Activated T-helper 17 cell treated with anti-CD3 and anti-CD28 coated beads, Interleukin-2, amount 50 U/mL, for 72 hours (primary cell): ENCODE data around the gene MFAP3L. TPM values are rescaled to one million over a fixed set of nuclear protein-coding genes. Genes with fewer than 3 reads are reported as not detected.
"Not testable (repeated sequence)": the region's sequence is repeated elsewhere in the genome, so short reads cannot be mapped to it uniquely, and the experiment has no call there.

ENCODE experiments used
- ATAC-seq: fragments of 150-1000 bp; cut with Tn5 transposase; replicated peaks from 2 replicates; pipeline ENCODE4 v1.10.0; 2021; ENCODE audit warnings: mild to moderate bottlenecking, moderate library complexity
- H3K27ac Mint-ChIP-seq: one replicate; pipeline ENCODE4 v1.8.0; 2022; ENCODE audit warnings: mixed read lengths
- H3K27me3 Mint-ChIP-seq: one replicate; pipeline ENCODE4 v1.8.0; 2022; ENCODE audit warnings: mixed read lengths
- H3K36me3 Mint-ChIP-seq: one replicate; pipeline ENCODE4 v1.8.0; 2022; ENCODE audit warnings: low read depth, mild to moderate bottlenecking, mixed read lengths
- H3K4me1 Mint-ChIP-seq: one replicate; pipeline ENCODE4 v1.8.0; 2022; ENCODE audit warnings: mixed read lengths
- H3K4me3 Mint-ChIP-seq: one replicate; pipeline ENCODE4 v1.8.0; 2022; ENCODE audit warnings: mild to moderate bottlenecking, mixed read lengths
- H3K9me3 Mint-ChIP-seq: one replicate; pipeline ENCODE4 v1.8.0; 2022; ENCODE audit warnings: mixed read lengths
- total RNA-seq, 2 donors: library from RNA; stranded (reverse); gene quantifications; one replicate each; pipeline ENCODE4 v1.2.3, GENCODE V29; 2022

Gene MFAP3L
- total RNA-seq, 2 donors from 2014 or later = 0.66 to 1.1 TPM

DNA sequence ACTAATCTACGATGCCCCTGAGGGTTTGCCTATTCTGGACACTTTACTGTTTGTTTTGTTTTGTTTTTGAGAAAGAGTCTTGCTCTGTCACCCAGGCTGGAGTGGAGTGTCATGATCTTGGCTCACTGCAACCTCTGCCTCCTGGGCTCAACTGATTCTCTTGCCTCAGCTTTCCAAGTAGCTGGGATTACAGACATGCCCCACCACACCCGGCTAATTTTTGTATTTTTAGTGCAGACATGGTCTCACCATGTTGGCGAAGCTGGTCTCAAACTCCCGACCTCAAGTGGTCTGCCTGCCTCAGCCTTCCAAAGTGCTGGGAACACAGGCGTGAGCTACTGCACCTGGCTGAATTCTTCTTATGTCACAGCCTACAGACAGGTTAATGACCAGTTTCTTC, 70.7 kb downstream of the MFAP3L start:
- no peak overlapping the region for H3K4me3 Mint-ChIP-seq
- H3K9me3 Mint-ChIP-seq = no peaks in the 10 kb centered on the region
- peaks cover 7% of the 10 kb centered on the region for H3K27me3 Mint-ChIP-seq
- ATAC-seq = no peak
- no peaks in the 10 kb centered on the region for H3K4me1 Mint-ChIP-seq
- H3K27ac Mint-ChIP-seq = no peak overlapping the region
- no peaks in the 10 kb centered on the region for H3K36me3 Mint-ChIP-seq

- no peaks in the 10 kb centered on the region for H3K4me1 Mint-ChIP-seq
- H3K27me3 Mint-ChIP-seq = peaks cover 18% of the 10 kb centered on the region
- H3K27ac Mint-ChIP-seq = no peak overlapping the region
- H3K4me3 Mint-ChIP-seq = no peak overlapping the region
- no peak for ATAC-seq
- H3K9me3 Mint-ChIP-seq = no peaks in the 10 kb centered on the region
- H3K36me3 Mint-ChIP-seq = no peaks in the 10 kb centered on the region
Observed at GRCh38 chr4:169952236-169953002, 73.8 kb downstream of the MFAP3L start.

DNA sequence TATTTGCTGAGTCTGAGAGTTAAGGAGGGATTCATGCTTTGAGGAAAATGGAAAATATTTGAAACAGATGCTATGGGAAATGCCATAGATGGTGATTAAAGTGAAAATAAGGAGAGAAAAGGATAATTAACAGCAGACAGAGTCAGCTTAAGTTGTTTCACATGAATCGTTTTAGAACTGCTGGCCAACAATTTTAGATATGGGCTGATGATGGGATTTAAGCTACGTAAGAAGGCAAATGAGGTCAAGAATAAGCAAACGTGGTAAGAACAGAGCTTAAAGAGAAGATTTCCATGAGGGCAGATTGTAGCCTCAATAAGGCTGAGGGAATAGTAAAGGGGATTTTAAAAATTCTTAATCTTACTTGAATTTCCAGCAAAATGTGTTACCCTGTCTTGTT, 77.9 kb downstream of the MFAP3L start:
- Mint-ChIP-seq H3K36me3 (no peaks in the 10 kb centered on the region), H3K27me3 (peaks cover 18% of the 10 kb centered on the region), H3K4me1 (no peaks in the 10 kb centered on the region), H3K9me3 (no peaks in the 10 kb centered on the region), H3K27ac (no peak overlapping the region), H3K4me3 (no peak overlapping the region)
- no peak for ATAC-seq

GRCh38 chr4:169945636-169946035, 80.6 kb downstream of the MFAP3L start:
- H3K4me1 Mint-ChIP-seq = no peaks in the 10 kb centered on the region
- H3K9me3 Mint-ChIP-seq = no peaks in the 10 kb centered on the region
- H3K4me3 Mint-ChIP-seq = no peak overlapping the region
- peaks cover 19% of the 10 kb centered on the region for H3K27me3 Mint-ChIP-seq
- H3K27ac Mint-ChIP-seq = no peak overlapping the region
- ATAC-seq = no peak
- no peaks in the 10 kb centered on the region for H3K36me3 Mint-ChIP-seq

- H3K27me3 Mint-ChIP-seq = peaks cover 12% of the 10 kb centered on the region
- not testable (repeated sequence) for H3K9me3 Mint-ChIP-seq, H3K27ac Mint-ChIP-seq, ATAC-seq, H3K36me3 Mint-ChIP-seq, H3K4me1 Mint-ChIP-seq, H3K4me3 Mint-ChIP-seq
Observed at GRCh38 chr4:169943601-169944000, 82.6 kb downstream of the MFAP3L start.

GRCh38 chr4:169941141-169941540, 85.1 kb downstream of the MFAP3L start:
- H3K36me3 Mint-ChIP-seq = no peaks in the 10 kb centered on the region
- no peaks in the 10 kb centered on the region for H3K9me3 Mint-ChIP-seq
- H3K4me1 Mint-ChIP-seq = no peaks in the 10 kb centered on the region
- peaks cover 4% of the 10 kb centered on the region for H3K27me3 Mint-ChIP-seq
- no peak overlapping the region for H3K4me3 Mint-ChIP-seq
- ATAC-seq = no peak
- no peak overlapping the region for H3K27ac Mint-ChIP-seq

DNA sequence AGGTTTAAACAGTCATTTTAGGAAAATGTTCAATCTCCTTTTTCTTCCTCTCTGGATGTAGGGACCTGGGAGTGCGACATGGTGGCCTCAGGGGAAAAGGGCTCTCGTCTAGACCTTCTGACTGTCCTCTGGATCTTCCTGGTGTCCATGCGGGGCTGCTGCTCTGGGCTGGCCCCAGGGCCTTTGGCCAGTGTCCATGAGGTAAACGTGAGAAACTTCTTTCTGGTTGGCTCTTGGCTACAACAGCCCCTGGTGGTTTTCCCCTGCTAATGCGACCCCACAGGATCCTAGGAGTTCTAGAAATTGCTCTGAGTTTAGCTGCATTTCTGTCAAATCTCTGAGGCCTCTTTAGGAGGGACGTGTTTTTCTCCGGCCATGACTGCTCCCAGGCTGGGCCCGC, 85.7 kb downstream of the MFAP3L start:
- H3K4me1 Mint-ChIP-seq = no peaks in the 10 kb centered on the region
- H3K27ac Mint-ChIP-seq = no peak overlapping the region
- H3K36me3 Mint-ChIP-seq = no peaks in the 10 kb centered on the region
- peaks cover 4% of the 10 kb centered on the region for H3K27me3 Mint-ChIP-seq
- ATAC-seq = no peak
- no peak overlapping the region for H3K4me3 Mint-ChIP-seq
- H3K9me3 Mint-ChIP-seq = no peaks in the 10 kb centered on the region

Other genes with a start within 250 kb of the MFAP3L start
- gene AADAT, start 63.6 kb upstream of the MFAP3L start, total RNA-seq = not detected